Astrocyte (in vitro differentiated cells and primary cell): ENCODE results near the gene CCDC71. TPM values are rescaled to one million over a fixed set of nuclear protein-coding genes. Genes with fewer than 3 reads are reported as not detected.
A peak's percentile ranks its signal among the peaks of the same experiment; 100 is the strongest.

Source experiments
- DNase-seq: peaks from one replicate; pipeline ENCODE4 v3.0.0-alpha.2; 2010; ENCODE audit warnings: low read depth
- FAIRE-seq: peaks from 2 replicates; lab custom pipeline; 2011; peaks lifted over from hg19 to GRCh38; lab: Jason Lieb, UNC
- H2AFZ ChIP-seq: 2 replicates; pipeline ENCODE4 v1.6.0; 2012; ENCODE audit warnings: low read depth, low read length, inconsistent platforms
- H3K27ac ChIP-seq: 2 replicates; pipeline ENCODE4 v1.5.1; 2011; ENCODE audit warnings: low read depth, low read length, inconsistent platforms
- H3K27me3 ChIP-seq: 2 replicates; pipeline ENCODE4 v1.6.0; 2011; ENCODE audit warnings: low read length, inconsistent platforms; ENCODE audit not compliant: insufficient read depth
- H3K36me3 ChIP-seq: 2 replicates; pipeline ENCODE4 v1.5.1; 2011; ENCODE audit warnings: low read length, inconsistent platforms; ENCODE audit not compliant: insufficient read depth
- H3K4me1 ChIP-seq: 2 replicates; pipeline ENCODE4 v1.5.1; 2011; ENCODE audit warnings: low read length, inconsistent platforms; ENCODE audit not compliant: insufficient read depth
- H3K4me2 ChIP-seq: 2 replicates; pipeline ENCODE4 v1.6.0; 2012; ENCODE audit warnings: low read length, inconsistent platforms
- H3K4me3 ChIP-seq: 2 replicates; pipeline ENCODE4 v1.5.1; 2011; ENCODE audit warnings: low read depth, mild to moderate bottlenecking, low read length, inconsistent platforms; ENCODE audit not compliant: insufficient read depth
- H3K79me2 ChIP-seq: 2 replicates; pipeline ENCODE4 v1.6.0; 2012; ENCODE audit warnings: mild to moderate bottlenecking, low read length, inconsistent platforms; ENCODE audit not compliant: insufficient read depth
- H3K9ac ChIP-seq: 2 replicates; pipeline ENCODE4 v1.6.0; 2012; ENCODE audit warnings: mild to moderate bottlenecking, low read length, inconsistent platforms
- H3K9me3 ChIP-seq: 2 replicates; pipeline ENCODE4 v1.5.1; 2012; ENCODE audit warnings: low read depth, mild to moderate bottlenecking, low read length, inconsistent platforms; ENCODE audit not compliant: insufficient read depth
- H4K20me1 ChIP-seq: 2 replicates; pipeline ENCODE4 v1.6.0; 2012; ENCODE audit warnings: low read length, inconsistent platforms; ENCODE audit not compliant: insufficient read depth
- H3K27ac Mint-ChIP-seq: one replicate; pipeline ENCODE4 v1.8.0; 2021; ENCODE audit warnings: mild to moderate bottlenecking, mixed read lengths; ENCODE audit not compliant: unreplicated experiment
- H3K27me3 Mint-ChIP-seq: one replicate; pipeline ENCODE4 v1.8.0; 2021; ENCODE audit warnings: low read depth, mixed read lengths; ENCODE audit not compliant: unreplicated experiment
- H3K36me3 Mint-ChIP-seq: one replicate; pipeline ENCODE4 v1.8.0; 2021; ENCODE audit warnings: low read depth, mixed read lengths; ENCODE audit not compliant: unreplicated experiment
- H3K4me1 Mint-ChIP-seq: one replicate; pipeline ENCODE4 v1.8.0; 2021; ENCODE audit warnings: low read depth, mixed read lengths; ENCODE audit not compliant: unreplicated experiment
- H3K4me3 Mint-ChIP-seq: one replicate; pipeline ENCODE4 v1.8.0; 2021; ENCODE audit warnings: mild to moderate bottlenecking, moderate library complexity, mixed read lengths; ENCODE audit not compliant: unreplicated experiment
- H3K9me3 Mint-ChIP-seq: one replicate; pipeline ENCODE4 v1.8.0; 2021; ENCODE audit warnings: mild to moderate bottlenecking, mixed read lengths; ENCODE audit not compliant: unreplicated experiment
- CTCF ChIP-seq: IDR thresholded peaks from 2 replicates; pipeline ENCODE4 v1.5.1; 2011; ENCODE audit warnings: low read depth, mild to moderate bottlenecking, inconsistent platforms, low read length, moderate library complexity; ENCODE audit not compliant: insufficient read depth
- EZH2 ChIP-seq: IDR thresholded peaks from 2 replicates; pipeline ENCODE4 v1.6.1; 2012; ENCODE audit warnings: mild to moderate bottlenecking, low read length, inconsistent platforms; ENCODE audit not compliant: insufficient read depth
- total RNA-seq: library from RNA; stranded (reverse); gene quantifications from 2 replicates; pipeline ENCODE4 v1.2.1, GENCODE V29; 2021

Gene CCDC71
- total RNA-seq, 1 donor from 2014 or later: 18.5 TPM

GRCh38 chr3:49161197-49161596, 4.9 kb downstream of the CCDC71 start:
- FAIRE-seq (no peak), DNase-seq (no peak)
- Mint-ChIP-seq H3K4me3 (no peak overlapping the region), H3K36me3 (peaks cover 9% of the 10 kb centered on the region), H3K27ac (no peak overlapping the region), H3K4me1 (peaks cover 17% of the 10 kb centered on the region), H3K9me3 (no peaks in the 10 kb centered on the region), H3K27me3 (no peaks in the 10 kb centered on the region)
- Histone ChIP-seq H3K27ac (no peak overlapping the region), H3K36me3 (peaks cover 6% of the 10 kb centered on the region), H3K27me3 (no peaks in the 10 kb centered on the region), H3K9ac (no peak overlapping the region), H2AFZ (no peak overlapping the region), H4K20me1 (peaks cover 18% of the 10 kb centered on the region), H3K4me3 (no peak overlapping the region), H3K79me2 (peaks cover 24% of the 10 kb centered on the region), H3K9me3 (no peaks in the 10 kb centered on the region), H3K4me2 (no peak overlapping the region), H3K4me1 (peaks cover 8% of the 10 kb centered on the region)
- TF ChIP-seq EZH2: no peak
- TF ChIP-seq CTCF: no peak

- Mint-ChIP-seq H3K4me1 (peaks cover 8% of the 10 kb centered on the region), H3K4me3 (no peak overlapping the region), H3K27ac (no peak overlapping the region), H3K36me3 (peaks cover 5% of the 10 kb centered on the region), H3K27me3 (peaks cover 1% of the 10 kb centered on the region), H3K9me3 (no peaks in the 10 kb centered on the region)
- H4K20me1 ChIP-seq: peaks cover 13% of the 10 kb centered on the region
- H3K9me3 ChIP-seq: no peaks in the 10 kb centered on the region
- H3K4me3 ChIP-seq: no peak overlapping the region
- H3K36me3 ChIP-seq: no peaks in the 10 kb centered on the region
- no peak overlapping the region for H3K9ac ChIP-seq
- DNase-seq: no peak
- no peak overlapping the region for H2AFZ ChIP-seq
- H3K79me2 ChIP-seq: peaks cover 2% of the 10 kb centered on the region
- no peak overlapping the region for H3K4me2 ChIP-seq
- FAIRE-seq: no peak
- H3K27ac ChIP-seq: no peak overlapping the region
- TF ChIP-seq EZH2: no peak
- no peak for TF ChIP-seq CTCF
- no peaks in the 10 kb centered on the region for H3K4me1 ChIP-seq
- H3K27me3 ChIP-seq: no peaks in the 10 kb centered on the region
Observed at GRCh38 chr3:49158792-49159191, 7.3 kb downstream of the CCDC71 start.

GRCh38 chr3:49158103-49158709, 7.9 kb downstream of the CCDC71 start:
- Histone ChIP-seq H3K36me3 (no peaks in the 10 kb centered on the region), H2AFZ (no peak overlapping the region), H4K20me1 (peaks cover 12% of the 10 kb centered on the region), H3K27ac (no peak overlapping the region), H3K4me3 (no peak overlapping the region), H3K4me1 (no peaks in the 10 kb centered on the region), H3K79me2 (no peaks in the 10 kb centered on the region), H3K9me3 (no peaks in the 10 kb centered on the region), H3K4me2 (no peak overlapping the region), H3K27me3 (no peaks in the 10 kb centered on the region), H3K9ac (no peak overlapping the region)
- Mint-ChIP-seq H3K27me3 (peaks cover 3% of the 10 kb centered on the region), H3K4me1 (peaks cover 8% of the 10 kb centered on the region), H3K9me3 (no peaks in the 10 kb centered on the region), H3K27ac (peak overlapping the region; percentile 58), H3K36me3 (no peaks in the 10 kb centered on the region), H3K4me3 (no peak overlapping the region)
- TF ChIP-seq EZH2: no peak
- no peak for DNase-seq
- FAIRE-seq: no peak
